GM21825 (cell line): Measurements from ENCODE around the gene SDS.
"Not testable (repeated sequence)": the region's sequence is repeated elsewhere in the genome, so short reads cannot be mapped to it uniquely, and the experiment has no call there.

Experiments used
- ATAC-seq: cut with Tn5 transposase; IDR thresholded peaks from one replicate; pipeline ENCODE4 v1.9.1; 2021; ENCODE audit warnings: mild to moderate bottlenecking, moderate library complexity; ENCODE audit not compliant: unreplicated experiment

The SDS gene

GRCh38 chr12:113358381-113359132 lies 45.1 kb downstream of the SDS start, which contains the start of gene PLBD2:
Gene PLBD2, plus strand, starts transcription at chr12:113358587. Its CDS starts 14 bp downstream, at chr12:113358601.
- peak; percentile 92 for ATAC-seq

GRCh38 chr12:113354192-113354591 lies 49.5 kb downstream of the SDS start:
- ATAC-seq = not testable (repeated sequence)

GRCh38 chr12:113351089-113351488 lies 52.6 kb downstream of the SDS start:
- ATAC-seq = no peak

GRCh38 chr12:113348849-113349536 lies 54.7 kb downstream of the SDS start:
- no peak for ATAC-seq

GRCh38 chr12:113347892-113348291 lies 55.8 kb downstream of the SDS start:
- ATAC-seq = no peak

GRCh38 chr12:113347107-113347506 lies 56.6 kb downstream of the SDS start:
- ATAC-seq = no peak

- ATAC-seq = no peak
Observed at GRCh38 chr12:113346353-113346752, 57.3 kb downstream of the SDS start.

GRCh38 chr12:113345318-113345717 lies 58.4 kb downstream of the SDS start:
- no peak for ATAC-seq
